ENCODE data around the gene C4A. TPM values are rescaled to one million over a fixed set of nuclear protein-coding genes. Genes with fewer than 3 reads are reported as not detected.
"Not testable (repeated sequence)": the region's sequence is repeated elsewhere in the genome, so short reads cannot be mapped to it uniquely, and the experiment has no call there.

C4A gene
- total and polyA plus RNA-seq, 2 of the 8 experiments (the other 6 are each of a cell fraction or from before 2014, with no cell fraction given), result 0.62 to 2.4 TPM

- WGBS, 2 experiments (ENCODE audit: extremely low coverage in 1 of 2, insufficient coverage in 1 of 2, insufficient read length in 1 of 2, insufficient replicate concordance in 2 of 2, low coverage in 1 of 2, low lambda C conversion rate in 2 of 2, missing lambda C conversion rate in 1 of 2), result 86% methylated on average over 19 of the region's 24 CpGs; no CpG with 5 or more reads in 1 of the 2 experiments
- H2BK15ac ChIP-seq (ENCODE audit: low read length); H3K23ac ChIP-seq (ENCODE audit: insufficient read length); H2AK5ac ChIP-seq (ENCODE audit: low read depth, low read length); H4K5ac ChIP-seq (ENCODE audit: insufficient read length, low read depth, low read length); H3K36me3 ChIP-seq (ENCODE audit: control insufficient read depth in 2 of 4, insufficient read depth in 4 of 4, low read length in 3 of 4); H3K79me2 ChIP-seq (ENCODE audit: control insufficient read depth in 1 of 2, insufficient read depth in 2 of 2, low read length in 2 of 2); POLR2A ChIA-PET (ENCODE audit: partially characterized antibody); H3K27me3 ChIP-seq (replicated peaks in 1 of 4; ENCODE audit: control insufficient read depth in 3 of 4, extremely low read depth in 1 of 4, insufficient read depth in 3 of 4, low read length in 3 of 4); H2BK120ac ChIP-seq (replicated peaks; ENCODE audit: low read depth, low read length); H2BK5ac ChIP-seq (ENCODE audit: low read depth, low read length); H3K56ac ChIP-seq (replicated peaks; ENCODE audit: insufficient read length, low read depth, low read length); H3K27ac ChIP-seq (ENCODE audit: low read depth, low read length); H3K4me2 ChIP-seq (ENCODE audit: insufficient read depth in 1 of 2, low read depth in 2 of 2, low read length in 2 of 2); H3K14ac ChIP-seq (ENCODE audit: insufficient read length); FAIRE-seq; H2BK12ac ChIP-seq (ENCODE audit: low read depth, low read length); H3K9ac ChIP-seq (replicated peaks in 1 of 4; ENCODE audit: extremely low read depth in 1 of 4, low read depth in 3 of 4, low read length in 3 of 4); H3K4me3 ChIP-seq (ENCODE audit: extremely low read depth in 1 of 4, insufficient read depth in 2 of 4, low read depth in 3 of 4, low read length in 4 of 4); H3K4ac ChIP-seq (replicated peaks; ENCODE audit: insufficient read length, low read depth, low read length); H3K23me2 ChIP-seq (ENCODE audit: low read depth, low read length); H3K9me3 ChIP-seq (ENCODE audit: insufficient read depth in 2 of 2, low read depth in 1 of 2, low read length in 1 of 2); H3K79me1 ChIP-seq (ENCODE audit: low read depth, low read length); H2BK20ac ChIP-seq (ENCODE audit: low read length); H3K4me1 ChIP-seq (replicated peaks in 1 of 4; ENCODE audit: control insufficient read depth in 3 of 4, insufficient read depth in 4 of 4, low read length in 3 of 4); H3K18ac ChIP-seq (ENCODE audit: extremely low read depth, low read length); H2AFZ ChIP-seq (ENCODE audit: low read length); H4K8ac ChIP-seq (ENCODE audit: extremely low read depth, insufficient read depth, low read length); H4K20me1 ChIP-seq (replicated peaks in 1 of 2; ENCODE audit: control insufficient read depth in 1 of 2, insufficient read depth in 2 of 2, low read length in 2 of 2); H4K91ac ChIP-seq (replicated peaks; ENCODE audit: insufficient read length, low read length); DNase-seq (ENCODE audit: low read depth in 1 of 2, low spot score in 2 of 2): not testable (repeated sequence)
- CTCF ChIA-PET (ENCODE audit: partially characterized antibody), result interaction anchor here (1.4 kb wide), 1 partner anchor 8 kb away, joined by 5 read pairs; no protein-coding TSS in a partner anchor
These were observed 57.7 kb downstream of the C4A start for GRCh38 chr6:32039321-32040274.

Measured in H1 (cell line).